Lower leg skin (tissue), 4 donors: ENCODE results near the gene SMC1B. TPM values are rescaled to one million over a fixed set of nuclear protein-coding genes. Genes with fewer than 3 reads are reported as not detected.
A peak's percentile ranks its signal among the peaks of the same experiment; 100 is the strongest.

ENCODE experiments used
- DNase-seq, 2 donors: peaks; one replicate each; pipeline ENCODE4 v3.0.0-alpha.2; 2019; ENCODE audit warnings: low spot score in 2 of 2
- H3K4me3 ChIP-seq: fragments of 200-600 bp; sonication (generic); 2 replicates; pipeline ENCODE4 v1.5.1; 2017; ENCODE audit warnings: mild to moderate bottlenecking, low read depth; ENCODE audit not compliant: poor library complexity, severe bottlenecking
- CTCF ChIP-seq, 3 donors: fragments of 450-650 bp; IDR thresholded peaks; one replicate each; pipeline ENCODE4 v1.5.1; 2016; ENCODE audit warnings: antibody characterized with exemption in 3 of 3, mild to moderate bottlenecking in 3 of 3, moderate library complexity in 2 of 3
- POLR2A ChIP-seq, 2 donors: fragments of 450-650 bp; IDR thresholded peaks; one replicate each; pipeline ENCODE4 v1.6.1; 2016 to 2017; ENCODE audit warnings: antibody characterized with exemption in 2 of 2, mild to moderate bottlenecking in 1 of 2, moderate library complexity in 1 of 2
- WGBS, 2 donors: methylation state at CpG; one replicate each; pipeline ENCODE4 v1.1.5; 2018; 5-methylcytosine and 5-hydroxymethylcytosine counted together
- intact Hi-C: fragments of 100-400 bp; cut with DNase I; formaldehyde crosslinking; loops from one replicate; pipeline ENCODE4 v1.15.0; 2023; ENCODE audit warnings: low total_unique reads
- total RNA-seq, 4 donors: library from RNA; depleted of rRNA; stranded (reverse); fragments of >200 nt; gene quantifications; one replicate each; pipeline ENCODE4 v1.1.0, GENCODE V29; 2016

Gene SMC1B
- total RNA-seq, 4 donors from 2014 or later = not detected

- no peak for TF ChIP-seq CTCF (IDR thresholded peaks at IDR 0.05)
- no peak for TF ChIP-seq POLR2A (IDR thresholded peaks at IDR 0.05)
- intact Hi-C loops = no loop called here
These were observed 12.3 kb upstream of the SMC1B start for GRCh38 chr22:45425531-45426265.

GRCh38 chr22:45425101-45425500 lies 11.7 kb upstream of the SMC1B start:
- intact Hi-C loops = no loop called here
- WGBS, 2 donors = 66% methylated on average over 5 of the region's 5 CpGs
- H3K4me3 ChIP-seq = no peak overlapping the region
- no peak for TF ChIP-seq POLR2A (IDR thresholded peaks at IDR 0.05)
- no peak for TF ChIP-seq CTCF (IDR thresholded peaks at IDR 0.05)
- peak in 1 of 2 donors; percentile 67 for DNase-seq

More at GRCh38 chr22:45425531-45426265, 12.3 kb upstream of the SMC1B start:
- H3K4me3 ChIP-seq = no peak overlapping the region
- DNase-seq = peak in 1 of 2 donors; percentile 82
- WGBS, 2 donors = 89 to 92% methylated on average over 20 of the region's 23 CpGs

GRCh38 chr22:45424241-45424731 lies 10.9 kb upstream of the SMC1B start:
- no peak for TF ChIP-seq CTCF (IDR thresholded peaks at IDR 0.05)
- no peak for TF ChIP-seq POLR2A (IDR thresholded peaks at IDR 0.05)
- WGBS, 2 donors = 60 to 73% methylated on average over 14 of the region's 14 CpGs
- H3K4me3 ChIP-seq = no peak overlapping the region
- intact Hi-C loops = no loop called here
- DNase-seq = peak; percentile 48 to 86

- TF ChIP-seq CTCF (IDR thresholded peaks at IDR 0.05) (no peak), POLR2A (IDR thresholded peaks at IDR 0.05) (no peak)
- no peak overlapping the region for H3K4me3 ChIP-seq
- intact Hi-C loops = no loop called here
- 83 to 84% methylated on average over 4 of the region's 4 CpGs for WGBS, 2 donors
- peak in 1 of 2 donors; percentile 37 for DNase-seq
These were observed 10.1 kb upstream of the SMC1B start for GRCh38 chr22:45423524-45423923.

GRCh38 chr22:45422237-45422983 lies 9.0 kb upstream of the SMC1B start:
- intact Hi-C loops = no loop called here
- peak in 1 of 2 donors; percentile 81 for DNase-seq
- H3K4me3 ChIP-seq = no peak overlapping the region
- 90 to 91% methylated on average over 14 of the region's 14 CpGs for whole genome bisulfite sequencing, 2 donors
- TF ChIP-seq POLR2A (IDR thresholded peaks at IDR 0.05) (no peak), CTCF (IDR thresholded peaks at IDR 0.05) (no peak)
